Smooth muscle cell of the umbilical artery (primary cell): ENCODE measurements around the gene VWA3B. TPM values are rescaled to one million over a fixed set of nuclear protein-coding genes. Genes with fewer than 3 reads are reported as not detected.

Experiments used
- total RNA-seq: library from RNA; depleted of rRNA; stranded (reverse); fragments of >200 nt; gene quantifications from 2 replicates; pipeline ENCODE4 v1.2.3, GENCODE V29; 2014

Gene VWA3B, protein sequence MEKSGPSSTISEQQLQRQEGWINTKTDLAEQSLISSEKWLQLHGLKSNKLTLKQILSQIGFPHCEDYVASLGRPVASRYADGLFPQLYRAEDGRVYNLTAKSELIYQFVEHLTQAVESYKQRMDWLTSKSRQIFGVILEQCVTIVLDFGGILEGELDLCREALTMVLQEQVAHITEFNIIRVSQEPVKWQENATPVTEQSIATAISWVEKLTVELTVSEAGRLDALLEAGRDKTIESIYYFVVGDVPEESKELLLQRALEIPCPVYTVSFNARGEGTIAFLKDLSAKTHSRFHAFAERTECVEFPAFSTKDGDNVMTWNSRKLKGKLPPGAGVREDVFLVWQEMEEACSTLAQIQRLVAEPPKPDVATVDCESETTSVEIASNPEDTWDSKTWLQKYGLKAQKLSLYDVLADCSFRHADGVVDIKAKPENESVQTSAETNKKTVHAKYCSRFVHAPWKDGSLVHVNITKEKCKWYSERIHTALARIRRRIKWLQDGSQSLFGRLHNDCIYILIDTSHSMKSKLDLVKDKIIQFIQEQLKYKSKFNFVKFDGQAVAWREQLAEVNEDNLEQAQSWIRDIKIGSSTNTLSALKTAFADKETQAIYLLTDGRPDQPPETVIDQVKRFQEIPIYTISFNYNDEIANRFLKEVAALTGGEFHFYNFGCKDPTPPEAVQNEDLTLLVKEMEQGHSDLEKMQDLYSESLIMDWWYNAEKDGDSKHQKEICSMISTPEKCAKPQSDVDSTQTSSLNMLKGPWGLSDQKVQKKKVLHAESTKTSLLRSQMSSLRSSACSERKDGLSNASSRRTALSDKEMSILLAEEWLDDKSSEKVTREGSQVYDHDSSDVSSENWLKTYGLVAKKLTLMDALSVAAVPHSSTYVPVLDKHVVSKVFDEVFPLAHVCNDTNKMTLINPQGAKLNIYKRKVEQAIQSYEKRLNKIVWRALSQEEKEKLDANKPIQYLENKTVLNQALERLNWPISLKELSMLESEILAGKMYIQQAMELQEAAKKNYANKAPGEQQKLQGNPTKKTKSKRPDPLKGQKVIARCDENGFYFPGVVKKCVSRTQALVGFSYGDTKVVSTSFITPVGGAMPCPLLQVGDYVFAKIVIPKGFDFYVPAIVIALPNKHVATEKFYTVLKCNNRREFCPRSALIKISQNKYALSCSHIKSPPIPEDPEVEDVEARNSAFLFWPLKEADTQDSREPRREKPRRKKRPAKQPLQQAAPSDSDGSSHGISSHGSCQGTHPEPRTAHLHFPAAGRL (N-terminal part only)
- total RNA-seq: 0.09 TPM in 1 of 2 replicates, not detected in the other

DNA sequence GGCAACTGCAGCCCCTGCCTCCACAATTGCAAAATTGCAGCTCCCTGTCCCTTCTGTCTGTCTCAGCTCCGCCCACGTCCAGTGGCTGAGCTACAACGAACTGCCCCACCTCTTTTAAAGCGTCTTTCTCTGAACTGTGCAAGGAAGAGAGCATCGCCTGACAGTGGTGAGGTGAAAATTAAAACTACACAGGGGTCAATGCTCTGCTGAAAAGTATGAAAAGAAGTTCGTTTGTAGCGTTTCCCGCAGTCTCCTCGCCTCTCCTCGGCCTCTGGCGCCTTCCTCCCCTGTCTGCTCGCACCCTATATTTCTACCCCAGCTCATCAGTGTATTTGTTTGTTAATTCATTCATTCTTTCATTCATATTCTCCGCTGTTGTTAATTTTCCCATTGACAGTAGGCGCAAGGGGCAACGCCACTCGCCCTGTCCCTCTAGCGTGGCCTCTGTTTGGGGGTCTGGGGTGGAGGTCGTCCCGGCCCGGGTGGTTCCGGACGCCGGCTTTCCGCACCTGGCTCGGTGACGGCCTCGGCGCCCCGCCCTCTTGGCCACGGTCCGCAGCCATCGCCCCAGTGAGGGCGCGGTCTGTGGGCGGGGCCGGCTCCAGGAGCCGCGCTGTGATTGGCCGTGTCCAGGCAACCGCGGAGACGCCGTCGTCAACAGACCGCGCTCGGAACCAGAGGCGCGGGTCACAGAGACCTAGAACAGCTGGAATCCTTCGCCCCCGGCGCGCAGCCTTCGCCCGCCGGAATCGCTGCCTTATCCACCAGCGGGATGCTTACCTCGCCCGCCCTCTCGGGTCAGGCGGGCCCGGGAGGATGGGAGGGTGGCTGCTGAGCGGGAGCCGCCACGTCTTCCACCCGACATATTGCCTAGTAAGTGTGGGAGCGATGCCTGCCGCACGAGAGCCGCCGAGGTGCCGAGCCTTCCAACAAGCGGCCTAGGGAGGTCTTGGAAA lies at the start of gene VWA3B:
Gene VWA3B (plus strand): TSS at position 677 of the 956 bp plus-strand sequence. CDS start 5,926 bp downstream, outside the sequence.

DNA sequence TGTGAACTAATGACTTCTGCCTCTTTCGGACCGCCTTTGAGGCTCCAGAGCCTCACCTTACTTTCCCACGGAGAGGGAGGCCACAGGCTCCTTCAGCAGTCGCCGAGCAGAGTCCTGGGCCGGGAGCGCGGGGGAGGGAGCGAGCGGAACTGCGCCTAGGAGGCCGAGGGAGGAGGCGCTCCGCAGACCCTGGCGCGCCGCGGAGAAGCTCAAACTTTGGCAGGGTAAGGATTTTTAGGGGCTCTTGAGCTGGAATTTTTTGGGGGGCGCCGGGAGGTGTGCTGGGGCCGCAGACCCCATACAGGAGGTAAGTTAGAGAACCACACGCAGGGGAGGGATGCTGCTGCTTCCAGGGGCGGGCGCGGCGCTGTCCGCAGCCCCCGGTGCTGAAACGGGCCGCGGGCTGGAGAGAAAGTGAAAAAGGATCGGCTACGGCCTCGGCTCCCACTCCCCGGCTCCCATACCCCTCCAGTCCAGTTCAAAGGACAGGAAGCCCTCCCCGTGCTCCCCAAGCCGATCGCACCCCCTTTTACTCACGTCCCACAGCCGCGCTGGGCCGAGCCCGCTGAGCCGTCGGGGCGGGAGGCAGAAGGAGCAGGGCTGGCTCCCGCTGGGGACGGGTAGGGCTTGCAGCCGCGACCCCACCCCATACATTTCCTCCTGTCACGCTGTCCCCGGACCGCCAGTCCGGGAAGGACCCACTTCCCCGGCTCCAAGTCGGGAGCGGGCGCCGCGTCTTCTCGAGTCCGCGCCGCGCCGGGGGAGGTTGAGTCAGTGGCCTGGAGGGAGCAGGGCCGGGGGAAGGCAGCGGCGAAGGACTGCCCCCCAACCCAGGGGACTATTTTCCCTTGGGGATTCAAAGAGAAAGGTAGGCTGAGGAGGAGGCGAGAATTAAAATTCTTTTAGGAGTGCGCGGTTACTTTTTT lies 259.6 kb downstream of the VWA3B start, which contains the start of gene CNGA3:
Gene CNGA3 (plus strand): TSS at position 146 of the 926 bp plus-strand sequence. CDS start 23,520 bp downstream, outside the sequence.

Other genes with a start within 250 kb of the VWA3B start
- 67.4 and 82.5 TPM in 2 replicates for gene TMEM131, start 91.2 kb upstream of the VWA3B start, total RNA-seq